Left colon (tissue), 2 donors: ENCODE results near the gene TRIM29. TPM values are rescaled to one million over a fixed set of nuclear protein-coding genes. Genes with fewer than 3 reads are reported as not detected.

ENCODE experiments used
- ATAC-seq: fragments of 200-7000 bp; cut with Tn5 transposase; one replicate; pipeline ENCODE4 v1.9.1; 2020; ENCODE audit warnings: mild to moderate bottlenecking, moderate library complexity
- DNase-seq, 2 donors: peaks; one replicate each; pipeline ENCODE4 v3.0.0-alpha.2; 2020
- intact Hi-C, 2 donors: fragments of 100-400 bp; cut with DNase I in 1 of 2; cut with micrococcal nuclease in 1 of 2; formaldehyde crosslinking; loops; one replicate each; pipeline versions ENCODE4 v1.11.2 to v1.14.0; 2022; cut with DNase I, micrococcal nuclease
- total RNA-seq, 2 donors: library from RNA; stranded (reverse); fragmentation: NEBNext Ultra II Directional; extraction: Animal tissue kit (Norgen Biotek cat#: 25700); gene quantifications; one replicate each; pipeline ENCODE4 v1.2.1, GENCODE V29; 2021
- donor health status: DM: no; HTN: no; CAD: no.
- donor health status: DM: yes; HTN: yes; CAD: no.

TRIM29 gene
- total RNA-seq, 2 donors from 2014 or later = 6.1 to 8.6 TPM

GRCh38 chr11:120108154-120108784 lies 29.6 kb downstream of the TRIM29 start:
- intact Hi-C loops = loop anchor here (5.0 to 10.0 kb wide), 3 partner anchors 441 to 626 kb away; no protein-coding TSS in a partner anchor
- peak; percentile 95 for ATAC-seq
- DNase-seq = peak in 1 of 2 donors; percentile 75

GRCh38 chr11:120107692-120108091 lies 30.2 kb downstream of the TRIM29 start:
- DNase-seq (no peak), ATAC-seq (peak; percentile 9)
- intact Hi-C loops = loop anchor here (5.0 to 10.0 kb wide), 3 partner anchors 440 to 625 kb away; no protein-coding TSS in a partner anchor

- no peak for ATAC-seq
- intact Hi-C loops = loop anchor here (5.0 to 10.0 kb wide), 3 partner anchors 439 to 624 kb away; no protein-coding TSS in a partner anchor
- no peak for DNase-seq
Observed at GRCh38 chr11:120106354-120107150, 31.4 kb downstream of the TRIM29 start.

GRCh38 chr11:120105576-120105975 lies 32.3 kb downstream of the TRIM29 start:
- DNase-seq (no peak), ATAC-seq (no peak)
- intact Hi-C loops = loop anchor here (5.0 to 10.0 kb wide), 3 partner anchors 438 to 623 kb away; no protein-coding TSS in a partner anchor

DNA sequence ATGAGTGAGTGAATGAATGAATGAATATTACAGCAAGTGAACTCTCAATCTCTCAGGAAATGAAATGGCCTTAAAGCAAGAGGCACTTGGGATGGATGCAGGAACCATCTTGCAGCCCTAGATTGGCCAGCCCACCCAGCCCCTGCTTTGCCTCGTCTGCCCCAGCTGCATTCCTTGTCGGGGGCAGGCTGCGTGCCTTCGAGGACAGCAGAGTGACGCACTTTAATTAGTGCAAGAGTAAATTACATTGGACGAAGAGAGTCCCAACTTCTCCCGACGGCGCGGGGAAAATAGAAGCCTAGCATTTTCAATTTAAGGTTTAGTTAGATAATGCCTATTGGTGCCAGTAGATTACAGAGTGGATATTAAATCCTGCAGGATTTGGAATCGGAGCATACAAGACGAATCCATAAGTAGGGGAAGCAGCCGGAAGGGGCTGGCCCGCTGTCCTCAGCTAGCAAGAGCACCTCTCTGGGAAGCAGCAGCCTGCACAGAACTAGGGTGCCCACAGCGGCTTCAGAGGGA lies 33.8 kb downstream of the TRIM29 start:
- intact Hi-C loops = loop anchor here in 1 of 2 donors (10.0 kb wide), 1 partner anchor 439 kb away; no protein-coding TSS in a partner anchor
- DNase-seq (no peak), ATAC-seq (no peak)

- no peak for DNase-seq
- ATAC-seq = no peak
- intact Hi-C loops = loop anchor here in 1 of 2 donors (10.0 kb wide), 1 partner anchor 438 kb away; no protein-coding TSS in a partner anchor
Observed at GRCh38 chr11:120102864-120103122, 35.1 kb downstream of the TRIM29 start.

DNA sequence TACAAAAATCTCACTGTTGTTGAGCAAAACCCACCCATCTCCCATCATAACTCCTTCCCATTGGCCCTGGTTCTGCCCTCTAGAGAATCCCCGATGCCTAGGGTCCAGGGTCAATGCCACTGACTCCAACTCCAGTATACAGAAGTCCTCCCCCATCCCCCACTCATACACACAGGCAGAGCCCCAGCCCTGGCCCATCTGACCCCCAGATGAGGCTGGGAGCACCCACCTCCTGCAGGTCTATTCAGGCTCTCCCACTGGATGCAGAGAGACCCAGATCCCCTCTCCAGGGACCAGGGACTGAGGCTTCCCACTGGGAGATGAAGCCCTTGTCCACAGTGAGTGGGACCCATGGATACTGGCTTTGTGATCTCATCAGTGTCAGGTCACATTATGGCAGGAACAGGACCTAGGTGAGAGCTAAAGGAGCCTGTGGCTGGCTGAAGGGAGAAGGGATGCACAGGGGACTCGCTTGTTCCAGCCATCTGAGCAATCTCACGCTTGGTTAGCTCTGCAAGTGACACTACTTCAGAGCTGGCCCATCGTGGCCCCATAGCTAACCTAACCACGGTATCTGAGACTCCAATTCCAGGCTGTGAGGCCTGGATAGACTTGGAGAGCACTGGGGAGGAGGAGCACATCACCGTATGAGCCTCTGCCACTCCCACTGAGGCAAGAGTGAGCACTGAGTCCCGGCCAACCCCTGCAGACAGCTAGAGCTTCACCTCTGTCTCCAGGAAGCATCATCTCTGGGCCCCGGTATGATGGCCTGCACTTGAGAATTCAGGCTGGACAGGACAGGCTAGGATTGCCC lies 35.7 kb downstream of the TRIM29 start:
- ATAC-seq (no peak), DNase-seq (no peak)
- intact Hi-C loops = loop anchor here in 1 of 2 donors (10.0 kb wide), 1 partner anchor 437 kb away; no protein-coding TSS in a partner anchor

DNA sequence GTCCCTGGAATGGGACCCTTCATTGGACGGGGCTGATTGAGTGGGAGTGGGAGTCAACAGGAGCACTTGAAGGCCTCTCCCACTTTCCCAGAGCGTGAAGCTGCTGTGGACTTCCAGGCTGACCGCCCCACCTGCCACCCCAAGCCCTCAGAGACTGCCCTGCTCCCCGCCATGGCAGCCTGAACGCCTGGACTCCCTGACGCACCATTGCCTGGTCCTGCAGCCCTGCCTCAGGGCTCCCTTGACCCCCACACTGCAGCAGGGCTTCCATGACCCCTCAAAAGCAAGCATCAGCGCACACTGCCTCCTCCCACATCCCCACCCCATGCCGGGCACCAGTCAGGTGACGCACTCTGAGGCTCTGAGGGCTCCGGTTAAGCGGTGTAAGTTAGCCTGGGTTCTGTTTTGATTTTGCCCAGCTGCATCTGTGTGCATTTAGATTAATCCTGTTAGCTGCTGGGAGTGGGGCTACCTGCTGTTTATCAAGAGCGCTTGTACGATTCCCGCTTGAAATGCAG lies 39.4 kb downstream of the TRIM29 start:
- no peak for ATAC-seq
- DNase-seq = no peak
- intact Hi-C loops = no loop called here

DNA sequence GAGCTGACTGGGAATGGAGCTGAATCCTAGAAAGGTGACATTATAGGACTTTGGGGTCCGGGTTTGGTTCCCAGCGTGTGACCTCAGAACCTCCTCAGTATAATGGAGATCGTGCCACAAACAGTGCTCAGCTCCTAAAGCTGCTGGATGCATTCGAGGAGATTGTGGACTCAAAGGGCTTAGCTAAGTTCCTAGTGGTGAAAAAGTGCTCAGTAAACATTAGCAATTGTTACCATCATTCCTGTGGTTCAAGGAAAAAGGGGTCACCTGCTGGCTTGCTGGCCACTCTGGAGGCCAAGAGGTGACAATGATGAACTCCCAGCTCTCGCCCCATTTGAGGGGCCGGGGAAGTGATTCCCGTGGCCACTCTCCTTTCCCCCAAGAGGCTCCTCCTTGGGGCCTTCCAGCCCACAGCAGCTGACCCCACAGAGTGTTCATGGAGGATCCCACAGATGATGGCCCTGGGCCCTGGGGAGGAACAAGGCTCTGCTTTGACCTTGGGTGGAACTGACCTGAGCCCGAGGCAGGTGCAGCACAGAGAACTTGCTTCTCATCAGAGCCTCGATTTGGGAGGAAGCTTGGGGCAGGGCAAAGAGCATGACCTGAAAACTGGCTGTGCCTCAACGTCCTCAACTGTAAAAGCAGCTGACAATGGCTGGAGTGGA lies 40.1 kb downstream of the TRIM29 start:
- intact Hi-C loops = no loop called here
- DNase-seq (no peak), ATAC-seq (no peak)

- DNase-seq = no peak
- intact Hi-C loops = no loop called here
- no peak for ATAC-seq
Observed at GRCh38 chr11:120096369-120097191, 41.3 kb downstream of the TRIM29 start.

DNA sequence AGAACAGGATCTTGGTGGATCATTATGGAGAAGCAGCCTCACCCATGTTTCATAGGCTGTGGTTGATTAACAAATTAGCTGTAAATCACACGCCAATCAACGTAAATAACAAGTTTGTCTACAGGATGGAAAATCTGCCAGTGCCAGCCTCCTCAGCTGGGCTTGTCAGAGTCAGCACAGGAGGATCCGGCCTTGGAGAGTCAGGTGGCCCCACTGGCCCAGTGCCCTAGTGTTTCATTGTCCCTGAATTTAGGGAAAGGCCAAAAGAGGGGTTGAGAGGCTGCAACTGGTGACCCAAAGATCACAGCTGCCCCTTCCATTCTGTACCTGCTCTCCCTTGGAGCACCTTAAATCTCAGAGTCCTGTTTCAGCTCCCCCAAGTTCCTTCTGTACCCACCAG lies 42.4 kb downstream of the TRIM29 start:
- DNase-seq (no peak), ATAC-seq (no peak)
- intact Hi-C loops = no loop called here

DNA sequence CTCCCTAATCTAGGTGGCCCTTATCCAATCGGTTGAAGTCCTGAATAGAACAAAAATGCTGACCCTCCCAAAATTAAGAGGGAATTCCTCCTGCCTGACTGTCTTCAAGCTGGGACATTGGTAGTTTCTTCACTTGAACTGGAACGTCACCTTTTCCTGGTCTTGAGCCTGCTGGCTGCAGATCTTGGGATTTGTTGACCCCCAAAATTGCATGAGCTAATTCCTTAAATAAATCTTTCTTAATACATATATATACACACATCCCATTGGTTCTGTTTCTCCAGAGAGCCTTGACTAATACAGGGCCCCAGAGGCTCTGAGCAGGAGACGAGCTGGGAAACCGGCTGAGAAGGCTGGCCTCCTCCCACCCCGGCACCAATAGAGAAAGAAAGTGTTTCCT lies 46.2 kb downstream of the TRIM29 start:
- no peak for ATAC-seq
- intact Hi-C loops = no loop called here
- no peak for DNase-seq

GRCh38 chr11:120091121-120091520 lies 46.8 kb downstream of the TRIM29 start:
- intact Hi-C loops = no loop called here
- no peak for ATAC-seq
- DNase-seq = no peak

DNA sequence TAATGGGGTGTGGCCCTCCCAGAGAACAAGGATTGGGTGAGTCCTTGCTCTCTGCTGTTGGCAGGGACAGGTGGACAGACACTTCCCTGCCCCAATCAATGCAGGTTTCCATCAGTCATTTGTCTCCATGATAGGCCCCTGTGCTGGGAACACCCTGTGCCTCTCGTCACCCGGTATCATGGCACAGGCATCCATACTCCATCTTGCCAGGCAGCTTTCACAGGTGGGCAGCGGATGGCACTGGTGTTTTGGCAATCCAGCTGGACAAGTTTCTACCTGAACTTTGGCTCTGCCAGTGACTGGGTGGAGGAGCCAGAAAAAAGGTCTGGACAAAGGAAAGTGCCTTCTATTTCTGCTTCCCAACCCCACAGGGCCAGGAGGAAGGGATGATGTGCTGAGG lies 47.5 kb downstream of the TRIM29 start:
- DNase-seq (no peak), ATAC-seq (no peak)
- intact Hi-C loops = no loop called here

GRCh38 chr11:120089036-120090001 lies 48.6 kb downstream of the TRIM29 start:
- ATAC-seq (no peak), DNase-seq (no peak)
- intact Hi-C loops = no loop called here

DNA sequence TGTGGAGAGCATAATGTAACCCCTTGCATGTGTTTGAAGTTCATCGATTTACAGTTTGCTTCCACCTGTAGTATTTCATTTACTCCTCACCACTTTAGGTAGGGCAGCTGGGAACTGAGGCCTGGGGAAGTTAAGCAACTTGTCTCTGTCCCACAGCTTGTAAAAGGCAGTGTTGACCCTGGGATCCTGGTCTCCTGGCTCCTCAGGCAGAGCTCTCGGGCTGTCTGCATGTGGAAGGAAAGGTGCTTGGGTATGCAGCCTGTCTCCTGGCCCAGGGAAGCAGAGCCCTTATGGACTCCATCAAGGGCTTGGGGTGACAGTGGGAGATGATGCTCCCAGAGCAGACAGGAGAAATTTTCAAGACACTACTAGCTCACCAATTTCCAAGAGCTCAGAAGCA lies 49.9 kb downstream of the TRIM29 start:
- ATAC-seq = no peak

DNA sequence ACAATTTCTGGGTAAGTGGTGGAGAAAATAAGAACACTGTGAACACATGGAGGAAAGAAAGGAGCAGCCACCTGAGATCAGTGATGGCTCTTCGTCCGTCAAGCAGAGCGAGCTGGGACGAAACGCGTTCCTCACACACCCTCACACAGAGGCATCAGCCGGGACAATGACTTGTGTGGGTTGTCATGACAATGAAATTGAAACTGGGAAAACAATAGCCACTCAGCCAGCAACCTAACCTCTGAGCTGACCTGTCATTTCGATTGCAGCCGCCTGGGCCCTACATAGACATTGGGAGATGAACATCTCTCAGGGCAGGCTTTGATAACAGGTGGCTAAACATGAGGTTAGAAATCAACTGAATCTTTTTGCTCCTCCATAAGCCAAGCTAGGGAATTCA lies 51.3 kb downstream of the TRIM29 start:
- intact Hi-C loops = no loop called here
- DNase-seq (no peak), ATAC-seq (no peak)

More for the DNA sequence above, 49.9 kb downstream of the TRIM29 start:
- intact Hi-C loops = no loop called here
- no peak for DNase-seq
